MM.1S (cell line): ENCODE results near the gene SURF6.

ENCODE experiments used
- DNase-seq: peaks from one replicate; pipeline ENCODE4 v3.0.0-alpha.2; 2015
- H2AFZ ChIP-seq: fragments of 300-600 bp; sonication (generic); 2 replicates; pipeline ENCODE4 v1.6.0; 2016; ENCODE audit warnings: antibody characterized with exemption, low read length
- H3F3A ChIP-seq: fragments of 300-600 bp; sonication (generic); 2 replicates; pipeline ENCODE4 v1.6.1; 2016; ENCODE audit warnings: mild to moderate bottlenecking, antibody characterized with exemption, low read length, moderate library complexity, mixed read lengths; ENCODE audit not compliant: insufficient read depth
- H3K27ac ChIP-seq: fragments of 300-600 bp; sonication (generic); 2 replicates; pipeline ENCODE4 v1.5.1; 2016; ENCODE audit warnings: mild to moderate bottlenecking, low read length
- H3K27me3 ChIP-seq: fragments of 300-600 bp; sonication (generic); replicated peaks from 2 replicates; pipeline ENCODE4 v1.6.0; 2016; ENCODE audit warnings: low read length; ENCODE audit not compliant: insufficient read depth
- H3K36me3 ChIP-seq: fragments of 300-600 bp; sonication (generic); replicated peaks from 2 replicates; pipeline ENCODE4 v1.6.1; 2016; ENCODE audit warnings: mild to moderate bottlenecking, low read length, mixed read lengths; ENCODE audit not compliant: insufficient read depth
- H3K4me1 ChIP-seq: fragments of 300-600 bp; sonication (generic); 2 replicates; pipeline ENCODE4 v1.6.1; 2016; ENCODE audit warnings: low read length, mixed read lengths
- H3K4me2 ChIP-seq: fragments of 300-600 bp; sonication (generic); 2 replicates; pipeline ENCODE4 v1.6.0; 2016; ENCODE audit warnings: low read depth, low read length
- H3K4me3 ChIP-seq: fragments of 300-600 bp; sonication (generic); 2 replicates; pipeline ENCODE4 v1.5.1; 2016; ENCODE audit warnings: low read length, mixed read lengths
- H3K79me2 ChIP-seq: fragments of 300-600 bp; sonication (generic); 2 replicates; pipeline ENCODE4 v1.6.1; 2016; ENCODE audit warnings: mixed run types, low read length, mixed read lengths
- H3K9ac ChIP-seq: fragments of 300-600 bp; sonication (generic); 2 replicates; pipeline ENCODE4 v1.6.1; 2016; ENCODE audit warnings: low read length, mixed read lengths
- H3K9me2 ChIP-seq: fragments of 300-600 bp; sonication (generic); replicated peaks from 2 replicates; pipeline ENCODE4 v1.6.1; 2016; ENCODE audit warnings: mild to moderate bottlenecking, low read length, mixed read lengths; ENCODE audit not compliant: insufficient read depth
- H3K9me3 ChIP-seq: fragments of 300-600 bp; sonication (generic); replicated peaks from 2 replicates; pipeline ENCODE4 v1.6.1; 2016; ENCODE audit warnings: mild to moderate bottlenecking, low read length, mixed read lengths; ENCODE audit not compliant: insufficient read depth
- H4K20me1 ChIP-seq: fragments of 300-600 bp; sonication (generic); 2 replicates; pipeline ENCODE4 v1.6.1; 2016; ENCODE audit warnings: mild to moderate bottlenecking, low read length, moderate library complexity, mixed read lengths; ENCODE audit not compliant: insufficient read depth
- EZH2 ChIP-seq: fragments of 300-600 bp; sonication (generic); optimal IDR thresholded peaks from 2 replicates; pipeline ENCODE3; 2017; ENCODE audit warnings: low read depth, mild to moderate bottlenecking, antibody characterized with exemption, low read length, mixed read lengths
- EZH2phosphoT487 ChIP-seq: fragments of 300-600 bp; sonication (generic); IDR thresholded peaks from 2 replicates; pipeline ENCODE4 v1.6.1; 2018; ENCODE audit warnings: antibody characterized with exemption, low read length
- TF ChIP-seq, protein P1 (sequence below): fragments of 300-600 bp; sonication (generic); IDR thresholded peaks from 2 replicates; pipeline ENCODE4 v1.5.1; 2016; ENCODE audit warnings: antibody characterized with exemption, low read length, mixed read lengths

Gene SURF6

DNA sequence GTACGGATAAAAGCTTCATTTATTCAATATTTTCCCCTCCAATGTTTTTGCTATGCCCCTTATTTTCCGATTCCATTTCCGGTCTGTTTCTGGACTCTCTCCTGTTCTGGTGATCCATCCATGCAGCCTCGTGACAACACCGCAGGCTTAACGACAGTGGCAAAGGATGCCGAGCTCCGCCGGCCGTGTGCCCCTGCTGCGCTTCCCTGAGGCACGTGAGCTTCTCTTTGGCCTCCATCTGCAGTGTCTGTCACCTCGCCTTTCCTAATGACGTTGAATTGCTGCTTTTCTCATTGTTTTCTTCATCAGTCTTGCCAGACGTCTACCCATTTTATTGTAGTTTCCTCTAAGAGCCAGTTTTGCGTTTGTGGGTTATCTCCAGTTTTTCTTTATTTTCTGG is 28.7 kb downstream of the SURF6 start:
- Histone ChIP-seq H3K27ac (no peak overlapping the region), H3K4me1 (no peaks in the 10 kb centered on the region), H3K4me2 (no peak overlapping the region), H3F3A (no peaks in the 10 kb centered on the region), H2AFZ (no peak overlapping the region), H3K4me3 (no peak overlapping the region), H3K36me3 (no peaks in the 10 kb centered on the region), H3K9ac (no peak overlapping the region), H3K9me3 (no peaks in the 10 kb centered on the region), H3K27me3 (peaks cover 72% of the 10 kb centered on the region), H3K79me2 (no peaks in the 10 kb centered on the region), H4K20me1 (no peaks in the 10 kb centered on the region), H3K9me2 (no peaks in the 10 kb centered on the region)
- TF ChIP-seq EZH2: no peak
- TF ChIP-seq EZH2phosphoT487: no peak
- no peak for DNase-seq

DNA sequence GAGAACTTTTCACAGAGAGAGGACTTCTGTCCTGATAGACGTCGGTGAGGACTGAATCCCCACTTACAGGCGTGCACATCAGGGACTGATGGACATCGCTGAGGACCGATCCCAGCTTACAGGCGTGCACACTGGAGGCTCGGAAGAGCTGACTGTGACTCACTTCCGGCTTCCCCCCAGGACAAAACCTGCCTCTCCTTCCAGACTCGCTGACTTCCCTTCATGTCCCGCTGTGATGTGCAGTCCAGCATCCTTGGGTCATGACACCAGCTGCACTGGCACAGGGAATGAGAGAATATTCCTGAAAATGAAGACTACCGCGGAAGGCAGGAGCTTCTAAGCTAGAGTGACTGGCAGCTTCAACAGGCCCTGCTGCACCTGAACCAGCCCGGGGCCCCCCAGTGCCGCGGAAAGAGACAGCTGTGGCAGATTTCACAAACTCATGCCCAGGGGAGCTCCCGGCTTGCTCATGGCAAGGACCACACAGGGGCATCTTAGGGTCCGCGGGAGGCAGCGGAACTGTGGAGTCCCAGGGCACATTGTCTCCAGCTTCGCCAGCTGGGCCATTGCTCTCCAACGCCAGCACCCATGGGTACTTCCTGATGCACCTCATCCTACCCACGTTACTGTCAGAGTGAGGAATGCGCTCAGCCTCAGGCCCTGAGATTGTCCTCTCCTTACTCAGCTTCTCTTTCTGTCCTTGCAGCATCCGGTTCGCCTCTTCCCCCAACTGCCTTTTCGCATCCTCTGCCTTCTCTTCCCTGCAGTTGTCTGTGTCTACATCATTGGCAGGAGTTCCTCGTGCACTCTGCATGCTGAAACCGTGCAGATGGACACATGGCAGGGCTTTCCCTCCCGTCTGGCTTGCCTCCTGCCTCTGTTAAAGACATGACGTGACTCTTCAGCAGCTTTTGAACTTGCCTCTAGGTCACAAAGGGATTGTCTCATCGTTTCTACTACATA is 29.5 kb downstream of the SURF6 start:
- no peaks in the 10 kb centered on the region for H4K20me1 ChIP-seq
- H3K79me2 ChIP-seq: no peaks in the 10 kb centered on the region
- TF ChIP-seq EZH2phosphoT487 (no peak), EZH2 (no peak)
- TF ChIP-seq, protein P1, sequence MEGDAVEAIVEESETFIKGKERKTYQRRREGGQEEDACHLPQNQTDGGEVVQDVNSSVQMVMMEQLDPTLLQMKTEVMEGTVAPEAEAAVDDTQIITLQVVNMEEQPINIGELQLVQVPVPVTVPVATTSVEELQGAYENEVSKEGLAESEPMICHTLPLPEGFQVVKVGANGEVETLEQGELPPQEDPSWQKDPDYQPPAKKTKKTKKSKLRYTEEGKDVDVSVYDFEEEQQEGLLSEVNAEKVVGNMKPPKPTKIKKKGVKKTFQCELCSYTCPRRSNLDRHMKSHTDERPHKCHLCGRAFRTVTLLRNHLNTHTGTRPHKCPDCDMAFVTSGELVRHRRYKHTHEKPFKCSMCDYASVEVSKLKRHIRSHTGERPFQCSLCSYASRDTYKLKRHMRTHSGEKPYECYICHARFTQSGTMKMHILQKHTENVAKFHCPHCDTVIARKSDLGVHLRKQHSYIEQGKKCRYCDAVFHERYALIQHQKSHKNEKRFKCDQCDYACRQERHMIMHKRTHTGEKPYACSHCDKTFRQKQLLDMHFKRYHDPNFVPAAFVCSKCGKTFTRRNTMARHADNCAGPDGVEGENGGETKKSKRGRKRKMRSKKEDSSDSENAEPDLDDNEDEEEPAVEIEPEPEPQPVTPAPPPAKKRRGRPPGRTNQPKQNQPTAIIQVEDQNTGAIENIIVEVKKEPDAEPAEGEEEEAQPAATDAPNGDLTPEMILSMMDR: no peak
- H3K9me2 ChIP-seq: no peaks in the 10 kb centered on the region
- H3K4me1 ChIP-seq: no peaks in the 10 kb centered on the region
- no peak overlapping the region for H3K4me2 ChIP-seq
- no peaks in the 10 kb centered on the region for H3K9me3 ChIP-seq
- H2AFZ ChIP-seq: no peak overlapping the region
- no peaks in the 10 kb centered on the region for H3F3A ChIP-seq
- H3K9ac ChIP-seq: no peak overlapping the region
- no peak overlapping the region for H3K4me3 ChIP-seq
- H3K27me3 ChIP-seq: peaks cover 80% of the 10 kb centered on the region
- H3K36me3 ChIP-seq: no peaks in the 10 kb centered on the region
- H3K27ac ChIP-seq: no peak overlapping the region
- DNase-seq: no peak

DNA sequence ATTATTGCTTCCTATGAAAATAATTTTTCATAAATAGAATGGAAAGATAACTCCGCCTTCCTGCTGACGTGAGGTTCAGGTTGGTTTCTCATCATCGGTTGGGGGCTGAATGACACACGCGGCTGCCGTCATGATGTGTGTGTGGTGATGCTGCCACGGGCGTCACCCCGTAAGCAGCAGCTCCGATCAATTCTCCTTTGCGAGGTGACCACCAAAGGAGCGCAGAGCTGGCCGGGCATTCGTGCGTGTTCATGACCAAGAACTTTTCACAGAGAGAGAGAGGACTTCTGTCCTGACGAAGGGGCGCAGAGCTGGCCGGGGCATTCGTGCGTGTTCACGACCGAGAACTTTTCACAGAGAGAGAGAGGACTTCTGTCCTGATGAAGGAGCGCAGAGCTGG is 30.3 kb downstream of the SURF6 start:
- no peaks in the 10 kb centered on the region for H3K9me2 ChIP-seq
- no peak overlapping the region for H2AFZ ChIP-seq
- H3K9me3 ChIP-seq: no peaks in the 10 kb centered on the region
- TF ChIP-seq EZH2: no peak
- no peak for TF ChIP-seq EZH2phosphoT487
- TF ChIP-seq, protein P1: no peak
- no peaks in the 10 kb centered on the region for H4K20me1 ChIP-seq
- H3K36me3 ChIP-seq: no peaks in the 10 kb centered on the region
- no peaks in the 10 kb centered on the region for H3K4me1 ChIP-seq
- H3K27ac ChIP-seq: no peak overlapping the region
- no peak for DNase-seq
- H3K27me3 ChIP-seq: peaks cover 88% of the 10 kb centered on the region
- H3K4me2 ChIP-seq: no peak overlapping the region
- H3K4me3 ChIP-seq: no peak overlapping the region
- H3K9ac ChIP-seq: no peak overlapping the region
- no peaks in the 10 kb centered on the region for H3F3A ChIP-seq
- no peaks in the 10 kb centered on the region for H3K79me2 ChIP-seq
